GM21390 (cell line): Measurements from ENCODE around the gene LTB4R.
A peak's percentile ranks its signal among the peaks of the same experiment; 100 is the strongest.
"Not testable (repeated sequence)": the region's sequence is repeated elsewhere in the genome, so short reads cannot be mapped to it uniquely, and the experiment has no call there.

Experiments
- ATAC-seq: cut with Tn5 transposase; IDR thresholded peaks from one replicate; pipeline ENCODE4 v1.9.1; 2021; ENCODE audit not compliant: unreplicated experiment

Gene LTB4R

GRCh38 chr14:24317141-24317928 is 6.0 kb downstream of the LTB4R start:
- no peak for ATAC-seq

GRCh38 chr14:24321212-24321975 is 10.1 kb downstream of the LTB4R start:
- no peak for ATAC-seq

GRCh38 chr14:24322672-24323071 is 11.4 kb downstream of the LTB4R start:
- no peak for ATAC-seq

- ATAC-seq: no peak
Measured at GRCh38 chr14:24323341-24323740, 12.0 kb downstream of the LTB4R start.

GRCh38 chr14:24324024-24324423 is 12.7 kb downstream of the LTB4R start:
- no peak for ATAC-seq

GRCh38 chr14:24325041-24325530 is 13.8 kb downstream of the LTB4R start:
- ATAC-seq: no peak

- ATAC-seq: no peak
Measured at GRCh38 chr14:24325963-24326362, 14.7 kb downstream of the LTB4R start.

- no peak for ATAC-seq
Measured at GRCh38 chr14:24327303-24327702, 16.0 kb downstream of the LTB4R start.

GRCh38 chr14:24327914-24328313 is 16.6 kb downstream of the LTB4R start:
- not testable (repeated sequence) for ATAC-seq

- ATAC-seq: no peak
Measured at GRCh38 chr14:24329073-24329663, 17.9 kb downstream of the LTB4R start.

- ATAC-seq: no peak
Measured at GRCh38 chr14:24329736-24330135, 18.4 kb downstream of the LTB4R start.

GRCh38 chr14:24330973-24331674 is 19.8 kb downstream of the LTB4R start:
- no peak for ATAC-seq

GRCh38 chr14:24331731-24332267 is 20.5 kb downstream of the LTB4R start:
- peak; percentile 1 for ATAC-seq

GRCh38 chr14:24332268-24332993 is 21.1 kb downstream of the LTB4R start:
- peak; percentile 86 for ATAC-seq

GRCh38 chr14:24334431-24335291 is 23.4 kb downstream of the LTB4R start, which contains the start of gene ADCY4:
TSS of gene ADCY4 (minus strand) at chr14:24335071. CDS start at chr14:24334652, 419 bp downstream.
- no peak for ATAC-seq

GRCh38 chr14:24335461-24336171 is 24.3 kb downstream of the LTB4R start:
- no peak for ATAC-seq

GRCh38 chr14:24337144-24337823 is 26.0 kb downstream of the LTB4R start:
- ATAC-seq: no peak

- ATAC-seq: no peak
Measured at GRCh38 chr14:24337824-24338175, 26.5 kb downstream of the LTB4R start.
